Measurements from ENCODE around the gene APLP2. TPM values are rescaled to one million over a fixed set of nuclear protein-coding genes. Genes with fewer than 3 reads are reported as not detected.

APLP2 gene
- total and polyA plus RNA-seq, 4 donors, result 190 to 337 (median 233) TPM

- TF ChIP-seq TAF1 (conservative IDR thresholded peaks at IDR 0.05), result no peak
- TF ChIP-seq SP1 (IDR thresholded peaks at IDR 0.05), result peak; percentile 81
Measured at GRCh38 chr11:130114726-130115125, 45.0 kb downstream of the APLP2 start (continued).

DNA sequence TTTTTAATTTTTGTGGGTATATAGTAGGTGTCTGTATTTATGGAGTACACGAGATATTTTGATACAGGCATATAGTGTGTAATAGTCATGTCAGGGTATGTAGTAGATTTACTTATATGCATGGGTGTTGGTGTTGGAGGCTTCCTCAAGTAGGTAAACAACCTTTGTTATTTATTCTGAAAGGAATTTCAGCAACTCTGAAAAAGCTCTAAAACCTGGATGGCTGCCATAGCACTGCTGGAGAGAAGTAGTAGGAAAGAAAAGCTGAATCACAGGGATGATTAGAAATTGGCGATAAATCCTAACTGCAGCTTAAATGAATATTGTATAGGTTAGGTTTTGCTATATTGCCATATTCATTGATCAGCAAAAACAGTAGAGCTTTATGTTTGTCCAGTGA is 45.5 kb downstream of the APLP2 start:
- H3K9me3 ChIP-seq (ENCODE audit: control insufficient read depth in 4 of 4, low read length in 3 of 4), result no peaks in the 10 kb centered on the region
- no peak for DNase-seq (ENCODE audit: low spot score)
- no peak overlapping the region for H3K4me3 ChIP-seq (ENCODE audit: low read depth in 1 of 3, low read length in 3 of 3)
- 32% methylated on average over 2 of the region's 2 CpGs for WGBS
- peak overlapping the region; percentile 55 to 68 for H3K27ac ChIP-seq (ENCODE audit: low read depth in 1 of 2, low read length in 2 of 2)
- TF ChIP-seq FOXA1 (IDR thresholded peaks at IDR 0.05) (peak; percentile 39), NR2F2 (IDR thresholded peaks at IDR 0.05) (no peak), HNF4A (conservative IDR thresholded peaks at IDR 0.05) (peak in 1 of 2 donors; percentile 19), FOXA2 (IDR thresholded peaks at IDR 0.05) (peak; percentile 60), RAD21 (IDR thresholded peaks at IDR 0.05) (peak in 1 of 2 donors; percentile 42)
- TF ChIP-seq, protein P1, sequence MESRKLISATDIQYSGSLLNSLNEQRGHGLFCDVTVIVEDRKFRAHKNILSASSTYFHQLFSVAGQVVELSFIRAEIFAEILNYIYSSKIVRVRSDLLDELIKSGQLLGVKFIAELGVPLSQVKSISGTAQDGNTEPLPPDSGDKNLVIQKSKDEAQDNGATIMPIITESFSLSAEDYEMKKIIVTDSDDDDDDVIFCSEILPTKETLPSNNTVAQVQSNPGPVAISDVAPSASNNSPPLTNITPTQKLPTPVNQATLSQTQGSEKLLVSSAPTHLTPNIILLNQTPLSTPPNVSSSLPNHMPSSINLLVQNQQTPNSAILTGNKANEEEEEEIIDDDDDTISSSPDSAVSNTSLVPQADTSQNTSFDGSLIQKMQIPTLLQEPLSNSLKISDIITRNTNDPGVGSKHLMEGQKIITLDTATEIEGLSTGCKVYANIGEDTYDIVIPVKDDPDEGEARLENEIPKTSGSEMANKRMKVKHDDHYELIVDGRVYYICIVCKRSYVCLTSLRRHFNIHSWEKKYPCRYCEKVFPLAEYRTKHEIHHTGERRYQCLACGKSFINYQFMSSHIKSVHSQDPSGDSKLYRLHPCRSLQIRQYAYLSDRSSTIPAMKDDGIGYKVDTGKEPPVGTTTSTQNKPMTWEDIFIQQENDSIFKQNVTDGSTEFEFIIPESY (IDR thresholded peaks at IDR 0.05), result no peak
- TF ChIP-seq, protein P2, sequence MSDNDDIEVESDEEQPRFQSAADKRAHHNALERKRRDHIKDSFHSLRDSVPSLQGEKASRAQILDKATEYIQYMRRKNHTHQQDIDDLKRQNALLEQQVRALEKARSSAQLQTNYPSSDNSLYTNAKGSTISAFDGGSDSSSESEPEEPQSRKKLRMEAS (IDR thresholded peaks at IDR 0.05), result no peak
- peaks cover 0 to 14% (median 8%) of the 10 kb centered on the region in 4 donors for H3K36me3 ChIP-seq (ENCODE audit: control insufficient read depth in 4 of 4, insufficient read depth in 3 of 4, low read depth in 1 of 4, low read length in 3 of 4)
- H3K4me1 ChIP-seq (ENCODE audit: control insufficient read depth in 4 of 4, insufficient read depth in 4 of 4, low read length in 3 of 4), result peaks cover 3 to 41% (median 22%) of the 10 kb centered on the region in 4 donors
- no peaks in the 10 kb centered on the region for H3K27me3 ChIP-seq (ENCODE audit: control insufficient read depth in 4 of 4, insufficient read depth in 4 of 4, low read length in 3 of 4)
- no peak overlapping the region for H3K9ac ChIP-seq (ENCODE audit: low read depth in 1 of 2, low read length in 2 of 2)

DNA sequence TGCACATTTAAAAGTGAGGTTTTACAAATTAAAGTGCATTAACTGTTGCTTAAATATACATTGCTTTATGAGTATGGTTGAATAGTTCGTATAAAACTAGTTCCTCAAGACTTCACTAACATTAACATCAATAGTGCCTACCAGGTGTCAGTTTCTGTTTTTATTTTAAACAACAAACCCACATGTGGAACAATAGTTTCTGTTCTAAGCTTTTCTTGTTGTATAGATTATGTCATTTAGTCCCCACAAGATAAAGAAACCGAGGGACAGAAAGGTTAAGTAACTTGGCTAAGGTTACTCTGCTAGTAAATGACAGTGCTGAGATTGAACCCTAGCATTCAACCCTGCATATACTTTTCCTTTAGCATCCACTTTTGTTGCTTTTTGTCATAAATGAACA is 48.5 kb downstream of the APLP2 start:
- Histone ChIP-seq H3K4me3 (ENCODE audit: low read depth in 1 of 3, low read length in 3 of 3) (no peak overlapping the region), H3K36me3 (ENCODE audit: control insufficient read depth in 4 of 4, insufficient read depth in 3 of 4, low read depth in 1 of 4, low read length in 3 of 4) (peaks cover 1 to 14% (median 11%) of the 10 kb centered on the region in 4 donors), H3K27ac (ENCODE audit: low read depth in 1 of 2, low read length in 2 of 2) (no peak overlapping the region), H3K4me1 (ENCODE audit: control insufficient read depth in 4 of 4, insufficient read depth in 4 of 4, low read length in 3 of 4) (peaks cover 7 to 45% (median 26%) of the 10 kb centered on the region in 4 donors), H3K27me3 (ENCODE audit: control insufficient read depth in 4 of 4, insufficient read depth in 4 of 4, low read length in 3 of 4) (no peaks in the 10 kb centered on the region), H3K9me3 (ENCODE audit: control insufficient read depth in 4 of 4, low read length in 3 of 4) (no peaks in the 10 kb centered on the region), H3K9ac (ENCODE audit: low read depth in 1 of 2, low read length in 2 of 2) (no peak overlapping the region)
- DNase-seq (ENCODE audit: low spot score), result no peak
- WGBS, result 75% methylated on average over 2 of the region's 2 CpGs
- TF ChIP-seq FOXA2 (IDR thresholded peaks at IDR 0.05) (no peak), TAF1 (conservative IDR thresholded peaks at IDR 0.05) (no peak), HNF4A (conservative IDR thresholded peaks at IDR 0.05) (no peak), RAD21 (IDR thresholded peaks at IDR 0.05) (no peak), HNF4G (IDR thresholded peaks at IDR 0.05) (no peak), RXRA (IDR thresholded peaks at IDR 0.05) (no peak), CTCF (IDR thresholded peaks at IDR 0.05; ENCODE audit: low read depth, low read length, missing input control) (no peak), JUND (IDR thresholded peaks at IDR 0.05) (no peak), YY1 (IDR thresholded peaks at IDR 0.05) (no peak), GABPA (IDR thresholded peaks at IDR 0.05 in 1 of 2, conservative IDR thresholded peaks at IDR 0.05 in 1 of 2) (no peak), FOXA1 (IDR thresholded peaks at IDR 0.05) (no peak), NR2F2 (IDR thresholded peaks at IDR 0.05) (no peak), EGR1 (IDR thresholded peaks at IDR 0.05; ENCODE audit: low read depth in 2 of 2) (no peak)
- TF ChIP-seq, protein P2 (IDR thresholded peaks at IDR 0.05), result no peak
- TF ChIP-seq, protein P3, sequence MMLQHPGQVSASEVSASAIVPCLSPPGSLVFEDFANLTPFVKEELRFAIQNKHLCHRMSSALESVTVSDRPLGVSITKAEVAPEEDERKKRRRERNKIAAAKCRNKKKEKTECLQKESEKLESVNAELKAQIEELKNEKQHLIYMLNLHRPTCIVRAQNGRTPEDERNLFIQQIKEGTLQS (IDR thresholded peaks at IDR 0.05), result no peak
- TF ChIP-seq, protein P4, sequence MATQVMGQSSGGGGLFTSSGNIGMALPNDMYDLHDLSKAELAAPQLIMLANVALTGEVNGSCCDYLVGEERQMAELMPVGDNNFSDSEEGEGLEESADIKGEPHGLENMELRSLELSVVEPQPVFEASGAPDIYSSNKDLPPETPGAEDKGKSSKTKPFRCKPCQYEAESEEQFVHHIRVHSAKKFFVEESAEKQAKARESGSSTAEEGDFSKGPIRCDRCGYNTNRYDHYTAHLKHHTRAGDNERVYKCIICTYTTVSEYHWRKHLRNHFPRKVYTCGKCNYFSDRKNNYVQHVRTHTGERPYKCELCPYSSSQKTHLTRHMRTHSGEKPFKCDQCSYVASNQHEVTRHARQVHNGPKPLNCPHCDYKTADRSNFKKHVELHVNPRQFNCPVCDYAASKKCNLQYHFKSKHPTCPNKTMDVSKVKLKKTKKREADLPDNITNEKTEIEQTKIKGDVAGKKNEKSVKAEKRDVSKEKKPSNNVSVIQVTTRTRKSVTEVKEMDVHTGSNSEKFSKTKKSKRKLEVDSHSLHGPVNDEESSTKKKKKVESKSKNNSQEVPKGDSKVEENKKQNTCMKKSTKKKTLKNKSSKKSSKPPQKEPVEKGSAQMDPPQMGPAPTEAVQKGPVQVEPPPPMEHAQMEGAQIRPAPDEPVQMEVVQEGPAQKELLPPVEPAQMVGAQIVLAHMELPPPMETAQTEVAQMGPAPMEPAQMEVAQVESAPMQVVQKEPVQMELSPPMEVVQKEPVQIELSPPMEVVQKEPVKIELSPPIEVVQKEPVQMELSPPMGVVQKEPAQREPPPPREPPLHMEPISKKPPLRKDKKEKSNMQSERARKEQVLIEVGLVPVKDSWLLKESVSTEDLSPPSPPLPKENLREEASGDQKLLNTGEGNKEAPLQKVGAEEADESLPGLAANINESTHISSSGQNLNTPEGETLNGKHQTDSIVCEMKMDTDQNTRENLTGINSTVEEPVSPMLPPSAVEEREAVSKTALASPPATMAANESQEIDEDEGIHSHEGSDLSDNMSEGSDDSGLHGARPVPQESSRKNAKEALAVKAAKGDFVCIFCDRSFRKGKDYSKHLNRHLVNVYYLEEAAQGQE (IDR thresholded peaks at IDR 0.05), result no peak
- TF ChIP-seq, protein P1 (IDR thresholded peaks at IDR 0.05), result no peak
